K562 (cell line): Measurements from ENCODE around the gene ENTR1. TPM values are rescaled to one million over a fixed set of nuclear protein-coding genes. Genes with fewer than 3 reads are reported as not detected.

Experiments used
- ARID1B ChIP-seq: fragments of 450-650 bp; IDR thresholded peaks from 2 replicates; pipeline ENCODE4 v1.6.1; 2016; ENCODE audit warnings: antibody characterized with exemption, mild to moderate bottlenecking, inconsistent platforms
- BRD9 ChIP-seq: fragments of 450-650 bp; IDR thresholded peaks from 2 replicates; pipeline ENCODE4 v1.6.1; 2018; ENCODE audit warnings: low read depth; ENCODE audit not compliant: partially characterized antibody
- CHCHD3 ChIP-seq: fragments of 250-450 bp; sonication (Bioruptor Pico); IDR thresholded peaks from 2 replicates; pipeline ENCODE4 v2.1.2; 2022; ENCODE audit warnings: mild to moderate bottlenecking
- ERF ChIP-seq: fragments of 450-650 bp; formaldehyde crosslinking; IDR thresholded peaks from 2 replicates; pipeline ENCODE4 v1.4.0; 2020; ENCODE audit warnings: mild to moderate bottlenecking, mixed read lengths
- MAZ ChIP-seq, 2 experiments: fragments of 450-650 bp in 1 of 2; sonication (generic) in 1 of 2; formaldehyde crosslinking; IDR thresholded peaks in 1 of 2; conservative IDR thresholded peaks in 1 of 2; 2 replicates each; pipeline versions ENCODE4 v1.4.0 to v1.5.0; 2020; ENCODE audit warnings: mild to moderate bottlenecking in 1 of 2, missing genetic modification reagents in 1 of 2
- NR2C2 ChIP-seq, 2 experiments: fragments of 200-800 bp in 1 of 2; sonication (Bioruptor generic) in 1 of 2; sonication (generic) in 1 of 2; formaldehyde crosslinking in 1 of 2; IDR thresholded peaks; 2 replicates each; pipeline versions ENCODE4 v1.6.1 to v1.8.0; 2016 to 2022; ENCODE audit warnings: mild to moderate bottlenecking in 1 of 2, missing compliant biosample characterization in 1 of 2, missing genetic modification characterization in 1 of 2, missing genetic modification reagents in 1 of 2
- NRF1 ChIP-seq, 2 experiments: fragments of 450-650 bp; IDR thresholded peaks in 1 of 2; conservative IDR thresholded peaks in 1 of 2; 2 replicates each; pipeline ENCODE4 v1.6.1; 2014; ENCODE audit warnings: mild to moderate bottlenecking in 2 of 2
- OTX1 ChIP-seq: fragments of 450-650 bp; formaldehyde crosslinking; IDR thresholded peaks from 2 replicates; pipeline ENCODE4 v1.4.0; 2022; ENCODE audit warnings: mild to moderate bottlenecking
- RAD21 ChIP-seq, 2 experiments: fragments of 250-450 bp in 1 of 2; fragments of 450-650 bp in 1 of 2; sonication (Bioruptor Pico) in 1 of 2; formaldehyde crosslinking in 1 of 2; IDR thresholded peaks in 1 of 2; conservative IDR thresholded peaks in 1 of 2; 2 replicates each; pipeline versions ENCODE4 v1.4.0 to v1.8.0; 2020 to 2022; ENCODE audit warnings: mild to moderate bottlenecking in 2 of 2, moderate library complexity in 1 of 2
- RBFOX2 ChIP-seq: fragments of 200-400 bp; formaldehyde crosslinking; IDR thresholded peaks from 2 replicates; pipeline ENCODE4 v1.6.1; 2017; ENCODE audit warnings: low read depth, mild to moderate bottlenecking, low read length, moderate library complexity
- RUNX1 ChIP-seq: sonication (generic); IDR thresholded peaks from 2 replicates; pipeline ENCODE4 v1.6.1; 2016; ENCODE audit warnings: antibody characterized with exemption, low read depth
- SIN3A ChIP-seq, 2 experiments: fragments of 150-350 bp in 1 of 2; IDR thresholded peaks; 2 replicates each; pipeline ENCODE4 v1.6.1; 2011 to 2016; ENCODE audit warnings: borderline replicate concordance in 2 of 2, low read depth in 2 of 2, low read length in 2 of 2, mild to moderate bottlenecking in 2 of 2, moderate library complexity in 2 of 2; ENCODE audit not compliant: control insufficient read depth in 1 of 2
- TRIM28 ChIP-seq: fragments of 450-650 bp; IDR thresholded peaks from 2 replicates; pipeline ENCODE4 v1.6.1; 2017
- ZBTB11 ChIP-seq, 3 experiments: fragments of 200-800 bp in 1 of 3; fragments of 250-450 bp in 1 of 3; fragments of 450-650 bp in 1 of 3; sonication (Bioruptor Pico) in 1 of 3; sonication (Bioruptor generic) in 1 of 3; formaldehyde crosslinking in 1 of 3; IDR thresholded peaks; 2 replicates each; pipeline versions ENCODE4 v1.6.1 to v1.8.0; 2016 to 2022; ENCODE audit warnings: mild to moderate bottlenecking in 2 of 3, missing genetic modification characterization in 2 of 3, missing compliant biosample characterization in 1 of 3, moderate library complexity in 1 of 3
- polyA plus RNA-seq, 8 experiments: library from polyadenylated mRNA; depleted of rRNA in 4 of 8; stranded (reverse) in 5 of 8; unstranded in 3 of 8; fragments of >200 nt; fragmentation: Nextera tagmentation in 2 of 8; fragmentation: Illumina TruSeq in 1 of 8; extraction: Ambion mirVana in 2 of 8; extraction: Trizol in 1 of 8; gene quantifications; 2 replicates each; pipeline versions ENCODE4 v1.2.1 to v1.2.3, GENCODE V29; 2011 to 2014; ENCODE audit warnings: inconsistent platforms in 1 of 8, missing spikeins in 1 of 8
- total RNA-seq, 7 experiments: library from RNA; depleted of rRNA in 6 of 7; stranded (reverse); fragments of >200 nt in 6 of 7; fragmentation: Illumina TruSeq in 2 of 7; extraction: Trizol in 2 of 7; gene quantifications; 2 replicates each; pipeline versions ENCODE4 v1.2.1 to v1.2.3, GENCODE V29; 2011 to 2021; ENCODE audit warnings: low replicate concordance in 1 of 7
- TF ChIP-seq, protein P1 (sequence below), 2 experiments: IDR thresholded peaks; 2 replicates each; pipeline ENCODE4 v1.6.1; 2012; ENCODE audit warnings: improper control_type of control experiment in 2 of 2, low read depth in 2 of 2, low read length in 2 of 2, borderline replicate concordance in 1 of 2
- TF ChIP-seq, protein P2 (sequence below): IDR thresholded peaks from 2 replicates; pipeline ENCODE4 v1.6.1; 2016; ENCODE audit warnings: missing genetic modification characterization, missing compliant biosample characterization

ENTR1 gene
- total and polyA plus RNA-seq, 9 of the 15 experiments (the other 6 are each of a cell fraction or from before 2014, with no cell fraction given), result 6.7 to 106 (median 72.6) TPM

DNA sequence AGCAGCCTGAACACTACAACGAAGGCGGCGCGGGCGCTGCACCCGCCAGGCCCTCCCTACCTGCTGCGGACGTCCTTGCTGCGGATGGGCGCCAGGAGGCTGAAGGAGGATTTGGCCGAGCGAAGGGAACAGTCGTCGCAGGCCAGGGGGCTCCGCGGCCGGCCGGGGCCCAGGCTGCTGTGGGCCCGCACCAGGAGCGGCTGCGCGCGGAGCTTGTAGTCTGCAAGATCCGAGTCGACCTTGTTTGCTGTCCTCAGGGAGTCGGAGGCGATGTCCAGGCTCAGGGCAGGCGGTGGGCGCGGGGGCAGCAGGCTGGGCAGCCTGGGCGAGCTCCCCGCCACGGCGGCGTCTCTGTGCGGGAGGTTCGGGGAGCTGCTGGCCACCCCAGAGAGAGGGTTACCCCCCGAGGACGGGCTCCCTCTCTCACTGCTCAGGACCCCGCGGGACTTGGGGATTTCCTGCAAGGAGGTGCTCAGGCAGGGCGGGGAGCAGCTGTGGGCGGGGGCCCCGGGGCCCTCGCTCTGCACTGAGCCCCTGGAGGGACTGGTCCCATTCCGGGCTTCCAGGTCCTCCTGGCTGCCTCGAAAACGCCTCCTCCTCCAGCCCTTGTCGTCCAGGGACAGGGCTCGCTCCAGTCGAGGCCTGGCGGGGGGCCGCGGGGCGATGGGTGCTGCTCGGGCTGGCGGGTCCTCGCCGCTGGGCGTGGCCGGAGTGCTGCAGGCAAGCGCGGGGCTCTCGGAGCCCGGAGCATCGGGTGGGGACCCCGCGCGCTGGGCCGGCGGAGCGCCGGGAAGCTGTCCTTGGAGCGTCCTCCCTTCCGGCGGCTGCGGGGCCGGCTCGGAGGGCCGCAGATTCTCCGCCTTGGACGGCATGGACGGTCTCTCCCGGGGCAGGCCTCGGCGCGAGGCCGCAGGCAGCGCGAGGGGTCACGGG lies 28.4 kb upstream of the ENTR1 start (continued):
- TF ChIP-seq, protein P1, sequence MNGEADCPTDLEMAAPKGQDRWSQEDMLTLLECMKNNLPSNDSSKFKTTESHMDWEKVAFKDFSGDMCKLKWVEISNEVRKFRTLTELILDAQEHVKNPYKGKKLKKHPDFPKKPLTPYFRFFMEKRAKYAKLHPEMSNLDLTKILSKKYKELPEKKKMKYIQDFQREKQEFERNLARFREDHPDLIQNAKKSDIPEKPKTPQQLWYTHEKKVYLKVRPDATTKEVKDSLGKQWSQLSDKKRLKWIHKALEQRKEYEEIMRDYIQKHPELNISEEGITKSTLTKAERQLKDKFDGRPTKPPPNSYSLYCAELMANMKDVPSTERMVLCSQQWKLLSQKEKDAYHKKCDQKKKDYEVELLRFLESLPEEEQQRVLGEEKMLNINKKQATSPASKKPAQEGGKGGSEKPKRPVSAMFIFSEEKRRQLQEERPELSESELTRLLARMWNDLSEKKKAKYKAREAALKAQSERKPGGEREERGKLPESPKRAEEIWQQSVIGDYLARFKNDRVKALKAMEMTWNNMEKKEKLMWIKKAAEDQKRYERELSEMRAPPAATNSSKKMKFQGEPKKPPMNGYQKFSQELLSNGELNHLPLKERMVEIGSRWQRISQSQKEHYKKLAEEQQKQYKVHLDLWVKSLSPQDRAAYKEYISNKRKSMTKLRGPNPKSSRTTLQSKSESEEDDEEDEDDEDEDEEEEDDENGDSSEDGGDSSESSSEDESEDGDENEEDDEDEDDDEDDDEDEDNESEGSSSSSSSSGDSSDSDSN (IDR thresholded peaks at IDR 0.05; ENCODE audit: borderline replicate concordance in 1 of 2, low read depth in 2 of 2, low read length in 2 of 2), result peak; percentile 56 to 77; a peak in 1 of 4 replicates
- TF ChIP-seq NR2C2 (CRISPR knock-in tag; IDR thresholded peaks at IDR 0.05), result no peak
- TF ChIP-seq NR2C2 (tag; IDR thresholded peaks at IDR 0.05), result no peak
- no peak for TF ChIP-seq TRIM28
- no peak for TF ChIP-seq OTX1 (CRISPR knock-in tag)
- TF ChIP-seq ARID1B, result no peak
- TF ChIP-seq, protein P2, sequence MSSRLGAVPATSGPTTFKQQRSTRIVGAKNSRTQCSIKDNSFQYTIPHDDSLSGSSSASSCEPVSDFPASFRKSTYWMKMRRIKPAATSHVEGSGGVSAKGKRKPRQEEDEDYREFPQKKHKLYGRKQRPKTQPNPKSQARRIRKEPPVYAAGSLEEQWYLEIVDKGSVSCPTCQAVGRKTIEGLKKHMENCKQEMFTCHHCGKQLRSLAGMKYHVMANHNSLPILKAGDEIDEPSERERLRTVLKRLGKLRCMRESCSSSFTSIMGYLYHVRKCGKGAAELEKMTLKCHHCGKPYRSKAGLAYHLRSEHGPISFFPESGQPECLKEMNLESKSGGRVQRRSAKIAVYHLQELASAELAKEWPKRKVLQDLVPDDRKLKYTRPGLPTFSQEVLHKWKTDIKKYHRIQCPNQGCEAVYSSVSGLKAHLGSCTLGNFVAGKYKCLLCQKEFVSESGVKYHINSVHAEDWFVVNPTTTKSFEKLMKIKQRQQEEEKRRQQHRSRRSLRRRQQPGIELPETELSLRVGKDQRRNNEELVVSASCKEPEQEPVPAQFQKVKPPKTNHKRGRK (tag), result no peak
- TF ChIP-seq MAZ (CRISPR knock-in tag; conservative IDR thresholded peaks at IDR 0.05 in 1 of 2, IDR thresholded peaks at IDR 0.05 in 1 of 2), result 0 out of 4 replicates have a peak, but pooled peaks of 1 of the 2 experiments have one; percentile 12
- no peak for TF ChIP-seq BRD9
- TF ChIP-seq RAD21 (CRISPR knock-in tag; conservative IDR thresholded peaks at IDR 0.05 in 1 of 2, IDR thresholded peaks at IDR 0.05 in 1 of 2), result no peak
- no peak for TF ChIP-seq RUNX1
- TF ChIP-seq ZBTB11 (CRISPR knock-in tag; IDR thresholded peaks at IDR 0.05), result 0 out of 6 replicates have a peak, but pooled peaks of 1 of the 3 experiments have one; percentile 24
- TF ChIP-seq ERF (CRISPR knock-in tag), result no peak
- TF ChIP-seq NRF1 (conservative IDR thresholded peaks at IDR 0.05 in 1 of 2, IDR thresholded peaks at IDR 0.05 in 1 of 2), result peak; percentile 46 to 54; a peak in 3 of 4 replicates
- TF ChIP-seq SIN3A (IDR thresholded peaks at IDR 0.05; ENCODE audit: borderline replicate concordance in 2 of 2, control insufficient read depth in 1 of 2, low read depth in 2 of 2, low read length in 2 of 2), result peak; percentile 9 to 22; a peak in 1 of 4 replicates
- TF ChIP-seq CHCHD3 (CRISPR knock-in tag), result no peak
- peak; percentile 38; the same call in 1 of the 2 replicates for TF ChIP-seq RBFOX2
